Fibroblast of upper back skin (primary cell): ENCODE measurements around the gene RFWD3.

ENCODE experiments used
- DNase-seq: peaks from one replicate; pipeline ENCODE4 v3.0.0-alpha.2; 2013

RFWD3 gene

GRCh38 chr16:74611721-74612120 lies 55.0 kb downstream of the RFWD3 start:
- peak; percentile 81 for DNase-seq

GRCh38 chr16:74608944-74609343 lies 57.7 kb downstream of the RFWD3 start:
- DNase-seq, result no peak

- DNase-seq, result no peak
Observed at GRCh38 chr16:74608381-74608780, 58.3 kb downstream of the RFWD3 start.

- peak; percentile 32 for DNase-seq
Observed at GRCh38 chr16:74607962-74608356, 58.7 kb downstream of the RFWD3 start.

- DNase-seq, result no peak
Observed at GRCh38 chr16:74607310-74607961, 59.2 kb downstream of the RFWD3 start.

- DNase-seq, result peak; percentile 89
Observed at GRCh38 chr16:74606521-74607309, 60.0 kb downstream of the RFWD3 start, which contains the start of gene GLG1. Gene GLG1 (minus strand): TSS chr16:74607114. CDS start chr16:74607094, 20 bp downstream.

- DNase-seq, result peak; percentile 36
Observed at GRCh38 chr16:74605746-74606520, 60.7 kb downstream of the RFWD3 start.

- no peak for DNase-seq
Observed at GRCh38 chr16:74605332-74605731, 61.3 kb downstream of the RFWD3 start.

GRCh38 chr16:74603848-74604247 lies 62.8 kb downstream of the RFWD3 start:
- no peak for DNase-seq

- no peak for DNase-seq
Observed at GRCh38 chr16:74601126-74601871, 65.4 kb downstream of the RFWD3 start.

- no peak for DNase-seq
Observed at GRCh38 chr16:74596586-74596985, 70.1 kb downstream of the RFWD3 start.

- DNase-seq, result no peak
Observed at GRCh38 chr16:74592847-74593246, 73.8 kb downstream of the RFWD3 start.

- no peak for DNase-seq
Observed at GRCh38 chr16:74591876-74592650, 74.6 kb downstream of the RFWD3 start.

GRCh38 chr16:74586948-74587347 lies 79.7 kb downstream of the RFWD3 start:
- no peak for DNase-seq

- no peak for DNase-seq
Observed at GRCh38 chr16:74585846-74586443, 80.7 kb downstream of the RFWD3 start.

- DNase-seq, result peak; percentile 50
Observed at GRCh38 chr16:74583926-74584666, 82.6 kb downstream of the RFWD3 start.

GRCh38 chr16:74582970-74583369 lies 83.7 kb downstream of the RFWD3 start:
- no peak for DNase-seq

- no peak for DNase-seq
Observed at GRCh38 chr16:74580833-74581232, 85.8 kb downstream of the RFWD3 start.

- no peak for DNase-seq
Observed at GRCh38 chr16:74578838-74579237, 87.8 kb downstream of the RFWD3 start.

GRCh38 chr16:74578433-74578832 lies 88.2 kb downstream of the RFWD3 start:
- no peak for DNase-seq

GRCh38 chr16:74577882-74578366 lies 88.8 kb downstream of the RFWD3 start:
- DNase-seq, result peak; percentile 53
